ENCODE measurements around the gene ASB16. TPM values are rescaled to one million over a fixed set of nuclear protein-coding genes. Genes with fewer than 3 reads are reported as not detected.

The ASB16 gene
- total and polyA plus RNA-seq, 9 of the 15 experiments (the other 6 are each of a cell fraction or from before 2014, with no cell fraction given): 0.03 to 0.07 TPM; not detected in 7

GRCh38 chr17:44221084-44221861 is 50.8 kb downstream of the ASB16 start (continued):
- no peak for TF ChIP-seq E2F5 (CRISPR knock-in tag; IDR thresholded peaks at IDR 0.05)
- TF ChIP-seq RBFOX2 (IDR thresholded peaks at IDR 0.05; ENCODE audit: low read depth, low read length): peak; percentile 59
- TF ChIP-seq NFYB (IDR thresholded peaks at IDR 0.05; ENCODE audit: extremely low read depth, insufficient read length): no peak
- TF ChIP-seq MTA3 (IDR thresholded peaks at IDR 0.05; ENCODE audit: borderline replicate concordance): peak; percentile 63; the same call in 1 of the 2 replicates
- no peak for TF ChIP-seq TCFL5 (CRISPR knock-in tag; conservative IDR thresholded peaks at IDR 0.05)
- TF ChIP-seq HMG20A (CRISPR knock-in tag; conservative IDR thresholded peaks at IDR 0.05): no peak
- TF ChIP-seq ZNF165 (CRISPR knock-in tag; IDR thresholded peaks at IDR 0.05; ENCODE audit: borderline replicate concordance): no peak
- TF ChIP-seq GATA2 (CRISPR knock-in tag; IDR thresholded peaks at IDR 0.05): no peak
- no peak for TF ChIP-seq NELFE (IDR thresholded peaks at IDR 0.05; ENCODE audit: insufficient read depth, insufficient read length)
- TF ChIP-seq SRSF1 (IDR thresholded peaks at IDR 0.05; ENCODE audit: low read depth, low read length): no peak
- 0 out of 4 replicates have a peak, but pooled peaks of 1 of the 2 experiments have one; percentile 29 for TF ChIP-seq NONO (IDR thresholded peaks at IDR 0.05; ENCODE audit: low read depth in 2 of 2, low read length in 1 of 2)
- TF ChIP-seq ZNF143 (CRISPR knock-in tag; IDR thresholded peaks at IDR 0.05): no peak
- TF ChIP-seq, protein P1, sequence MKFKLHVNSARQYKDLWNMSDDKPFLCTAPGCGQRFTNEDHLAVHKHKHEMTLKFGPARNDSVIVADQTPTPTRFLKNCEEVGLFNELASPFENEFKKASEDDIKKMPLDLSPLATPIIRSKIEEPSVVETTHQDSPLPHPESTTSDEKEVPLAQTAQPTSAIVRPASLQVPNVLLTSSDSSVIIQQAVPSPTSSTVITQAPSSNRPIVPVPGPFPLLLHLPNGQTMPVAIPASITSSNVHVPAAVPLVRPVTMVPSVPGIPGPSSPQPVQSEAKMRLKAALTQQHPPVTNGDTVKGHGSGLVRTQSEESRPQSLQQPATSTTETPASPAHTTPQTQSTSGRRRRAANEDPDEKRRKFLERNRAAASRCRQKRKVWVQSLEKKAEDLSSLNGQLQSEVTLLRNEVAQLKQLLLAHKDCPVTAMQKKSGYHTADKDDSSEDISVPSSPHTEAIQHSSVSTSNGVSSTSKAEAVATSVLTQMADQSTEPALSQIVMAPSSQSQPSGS (CRISPR knock-in tag; IDR thresholded peaks at IDR 0.05): no peak
- TF ChIP-seq, protein P2, sequence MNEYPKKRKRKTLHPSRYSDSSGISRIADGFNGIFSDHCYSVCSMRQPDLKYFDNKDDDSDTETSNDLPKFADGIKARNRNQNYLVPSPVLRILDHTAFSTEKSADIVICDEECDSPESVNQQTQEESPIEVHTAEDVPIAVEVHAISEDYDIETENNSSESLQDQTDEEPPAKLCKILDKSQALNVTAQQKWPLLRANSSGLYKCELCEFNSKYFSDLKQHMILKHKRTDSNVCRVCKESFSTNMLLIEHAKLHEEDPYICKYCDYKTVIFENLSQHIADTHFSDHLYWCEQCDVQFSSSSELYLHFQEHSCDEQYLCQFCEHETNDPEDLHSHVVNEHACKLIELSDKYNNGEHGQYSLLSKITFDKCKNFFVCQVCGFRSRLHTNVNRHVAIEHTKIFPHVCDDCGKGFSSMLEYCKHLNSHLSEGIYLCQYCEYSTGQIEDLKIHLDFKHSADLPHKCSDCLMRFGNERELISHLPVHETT (CRISPR knock-in tag; conservative IDR thresholded peaks at IDR 0.05 in 1 of 2, IDR thresholded peaks at IDR 0.05 in 1 of 2): peak in 1 of 2 experiments; percentile 91; a peak in 2 of 4 replicates
- TF ChIP-seq SETDB1 (IDR thresholded peaks at IDR 0.05; ENCODE audit: low read length): no peak
- no peak for TF ChIP-seq NCOA6 (IDR thresholded peaks at IDR 0.05)
- TF ChIP-seq ELF4 (CRISPR knock-in tag; IDR thresholded peaks at IDR 0.05): no peak
- TF ChIP-seq, protein P3, sequence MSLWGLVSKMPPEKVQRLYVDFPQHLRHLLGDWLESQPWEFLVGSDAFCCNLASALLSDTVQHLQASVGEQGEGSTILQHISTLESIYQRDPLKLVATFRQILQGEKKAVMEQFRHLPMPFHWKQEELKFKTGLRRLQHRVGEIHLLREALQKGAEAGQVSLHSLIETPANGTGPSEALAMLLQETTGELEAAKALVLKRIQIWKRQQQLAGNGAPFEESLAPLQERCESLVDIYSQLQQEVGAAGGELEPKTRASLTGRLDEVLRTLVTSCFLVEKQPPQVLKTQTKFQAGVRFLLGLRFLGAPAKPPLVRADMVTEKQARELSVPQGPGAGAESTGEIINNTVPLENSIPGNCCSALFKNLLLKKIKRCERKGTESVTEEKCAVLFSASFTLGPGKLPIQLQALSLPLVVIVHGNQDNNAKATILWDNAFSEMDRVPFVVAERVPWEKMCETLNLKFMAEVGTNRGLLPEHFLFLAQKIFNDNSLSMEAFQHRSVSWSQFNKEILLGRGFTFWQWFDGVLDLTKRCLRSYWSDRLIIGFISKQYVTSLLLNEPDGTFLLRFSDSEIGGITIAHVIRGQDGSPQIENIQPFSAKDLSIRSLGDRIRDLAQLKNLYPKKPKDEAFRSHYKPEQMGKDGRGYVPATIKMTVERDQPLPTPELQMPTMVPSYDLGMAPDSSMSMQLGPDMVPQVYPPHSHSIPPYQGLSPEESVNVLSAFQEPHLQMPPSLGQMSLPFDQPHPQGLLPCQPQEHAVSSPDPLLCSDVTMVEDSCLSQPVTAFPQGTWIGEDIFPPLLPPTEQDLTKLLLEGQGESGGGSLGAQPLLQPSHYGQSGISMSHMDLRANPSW (CRISPR knock-in tag; IDR thresholded peaks at IDR 0.05): no peak
- TF ChIP-seq ZNF395 (CRISPR knock-in tag; IDR thresholded peaks at IDR 0.05): no peak
